Lower lobe of right lung (tissue), 2 donors: ENCODE results near the gene IFNE. TPM values are rescaled to one million over a fixed set of nuclear protein-coding genes. Genes with fewer than 3 reads are reported as not detected.

ENCODE experiments used
- ATAC-seq, 2 donors: fragments of 200-7000 bp; cut with Tn5 transposase; one replicate each; pipeline ENCODE4 v1.9.1; 2020 to 2022; ENCODE audit warnings: mild to moderate bottlenecking in 2 of 2, moderate library complexity in 2 of 2
- DNase-seq: peaks from one replicate; pipeline ENCODE4 v3.0.0-alpha.2; 2020
- H3K27ac ChIP-seq: fragments of 200-600 bp; one replicate; pipeline ENCODE4 v1.8.0; 2022
- H3K27me3 ChIP-seq: fragments of 200-600 bp; one replicate; pipeline ENCODE4 v1.8.0; 2022; ENCODE audit warnings: low read depth
- H3K36me3 ChIP-seq: fragments of 200-600 bp; one replicate; pipeline ENCODE4 v1.8.0; 2022; ENCODE audit warnings: mild to moderate bottlenecking
- H3K4me1 ChIP-seq: fragments of 200-600 bp; one replicate; pipeline ENCODE4 v1.8.0; 2022
- H3K4me3 ChIP-seq: fragments of 200-600 bp; one replicate; pipeline ENCODE4 v1.8.0; 2022; ENCODE audit warnings: mild to moderate bottlenecking
- H3K9me3 ChIP-seq: fragments of 200-600 bp; one replicate; pipeline ENCODE4 v1.8.0; 2022
- CTCF ChIP-seq: fragments of 200-600 bp; IDR thresholded peaks from one replicate; pipeline ENCODE4 v1.8.0; 2022; ENCODE audit warnings: antibody characterized with exemption, mild to moderate bottlenecking
- intact Hi-C: fragments of 100-400 bp; cut with DNase I; formaldehyde crosslinking; loops from one replicate; pipeline ENCODE4 v1.11.0; 2022
- total RNA-seq: library from RNA; stranded (reverse); fragmentation: NEBNext Ultra II Directional; extraction: Animal tissue kit (Norgen Biotek cat#: 25700); gene quantifications from one replicate; pipeline ENCODE4 v1.2.1, GENCODE V29; 2021
- donor health status: DM: no; HTN: yes; CAD: no; lungs with severe emphysema.

The IFNE gene
- total RNA-seq, 1 donor from 2014 or later = not detected

DNA sequence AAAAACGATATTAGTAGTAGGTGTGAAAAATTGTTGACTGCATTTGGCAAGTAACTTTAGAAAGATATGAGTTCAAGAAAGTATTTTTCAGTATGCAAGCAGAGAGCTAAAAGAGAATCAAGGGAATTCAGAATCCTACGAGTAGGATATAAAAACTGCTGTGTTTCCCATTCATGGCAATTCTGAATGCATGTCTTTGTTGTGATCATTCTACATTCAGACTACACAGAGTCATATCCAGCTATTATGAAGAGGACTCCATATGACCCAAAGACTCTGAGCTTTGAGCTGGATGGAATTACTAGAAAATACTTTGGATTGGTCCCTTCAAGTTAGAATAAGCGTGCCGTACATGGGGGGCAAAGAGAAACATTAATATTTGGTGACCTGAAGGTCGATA, 12.0 kb downstream of the IFNE start:
- Histone ChIP-seq H3K27ac (no peak overlapping the region), H3K9me3 (no peaks in the 10 kb centered on the region), H3K4me3 (no peak overlapping the region), H3K4me1 (no peaks in the 10 kb centered on the region), H3K36me3 (no peaks in the 10 kb centered on the region), H3K27me3 (no peaks in the 10 kb centered on the region)
- ATAC-seq = no peak
- intact Hi-C loops = no loop called here
- no peak for DNase-seq
- no peak for TF ChIP-seq CTCF

- Histone ChIP-seq H3K27ac (no peak overlapping the region), H3K9me3 (peaks cover 4% of the 10 kb centered on the region), H3K27me3 (no peaks in the 10 kb centered on the region), H3K4me3 (no peak overlapping the region), H3K36me3 (no peaks in the 10 kb centered on the region), H3K4me1 (no peaks in the 10 kb centered on the region)
- peak; percentile 62 for TF ChIP-seq CTCF
- ATAC-seq = peak; percentile 56 to 64
- no peak for DNase-seq
- intact Hi-C loops = no loop called here
Observed at GRCh38 chr9:21465859-21466518, 16.1 kb downstream of the IFNE start.

DNA sequence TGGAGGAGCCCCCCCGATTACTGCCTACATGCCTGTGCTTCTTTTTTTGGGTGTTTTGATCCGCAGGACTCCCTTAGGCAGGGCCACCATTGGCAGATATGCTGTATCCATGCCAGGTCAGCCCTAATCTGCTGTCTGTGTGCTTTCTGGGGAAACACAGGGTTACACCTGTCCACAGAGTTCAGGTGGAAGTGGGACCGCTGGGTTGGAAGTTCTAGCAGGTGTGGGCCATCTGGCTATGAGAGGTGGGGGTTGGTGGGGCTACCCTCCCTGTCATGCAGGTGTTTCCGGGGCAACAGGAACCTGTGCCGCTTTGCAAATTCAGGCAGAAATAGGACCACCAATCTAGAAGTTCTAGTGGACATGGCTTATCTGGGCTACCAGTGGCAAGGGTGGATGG, 17.0 kb downstream of the IFNE start:
- DNase-seq (no peak), ATAC-seq (no peak)
- Histone ChIP-seq H3K4me1 (no peaks in the 10 kb centered on the region), H3K9me3 (peaks cover 4% of the 10 kb centered on the region), H3K27ac (no peak overlapping the region), H3K4me3 (no peak overlapping the region), H3K27me3 (no peaks in the 10 kb centered on the region), H3K36me3 (no peaks in the 10 kb centered on the region)
- intact Hi-C loops = no loop called here
- TF ChIP-seq CTCF = no peak

GRCh38 chr9:21461377-21461776, 20.7 kb downstream of the IFNE start:
- Histone ChIP-seq H3K9me3 (peaks cover 4% of the 10 kb centered on the region), H3K27ac (no peak overlapping the region), H3K4me3 (no peak overlapping the region), H3K36me3 (no peaks in the 10 kb centered on the region), H3K4me1 (no peaks in the 10 kb centered on the region), H3K27me3 (no peaks in the 10 kb centered on the region)
- no peak for DNase-seq
- no peak for TF ChIP-seq CTCF
- no peak for ATAC-seq
- intact Hi-C loops = no loop called here

DNA sequence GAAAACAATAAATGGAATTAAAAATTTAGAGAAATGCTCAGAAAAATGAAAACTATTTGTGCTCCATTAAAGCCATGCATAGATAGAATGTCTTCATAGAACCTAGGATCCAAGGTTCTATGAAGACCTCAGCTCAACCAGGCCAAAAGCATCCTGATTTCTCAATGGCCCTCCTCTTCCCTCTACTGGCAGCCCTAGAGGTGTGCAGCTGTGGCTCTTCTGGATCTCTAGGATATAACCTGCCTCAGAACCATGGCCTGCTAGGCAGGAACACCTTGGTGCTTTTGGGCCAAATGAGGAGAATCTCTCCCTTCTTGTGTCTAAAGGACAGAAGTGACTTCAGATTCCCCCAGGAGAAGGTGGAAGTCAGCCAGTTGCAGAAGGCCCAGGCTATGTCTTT, 26.8 kb downstream of the IFNE start:
- intact Hi-C loops = no loop called here
- H3K4me1 ChIP-seq = no peaks in the 10 kb centered on the region
- no peak overlapping the region for H3K27ac ChIP-seq
- peak; percentile 40 to 48 for ATAC-seq
- DNase-seq = no peak
- H3K36me3 ChIP-seq = no peaks in the 10 kb centered on the region
- H3K27me3 ChIP-seq = no peaks in the 10 kb centered on the region
- H3K4me3 ChIP-seq = no peak overlapping the region
- H3K9me3 ChIP-seq = no peaks in the 10 kb centered on the region
- peak; percentile 54 for TF ChIP-seq CTCF
